ENCODE measurements around the gene ATE1. TPM values are rescaled to one million over a fixed set of nuclear protein-coding genes. Genes with fewer than 3 reads are reported as not detected.

ATE1 gene
- 13.9 to 25.2 TPM (median 19.7 TPM) in 5 replicates for total RNA-seq (2022; extraction: Qiagen RNA extraction; ENCODE audit: low read depth)

DNA sequence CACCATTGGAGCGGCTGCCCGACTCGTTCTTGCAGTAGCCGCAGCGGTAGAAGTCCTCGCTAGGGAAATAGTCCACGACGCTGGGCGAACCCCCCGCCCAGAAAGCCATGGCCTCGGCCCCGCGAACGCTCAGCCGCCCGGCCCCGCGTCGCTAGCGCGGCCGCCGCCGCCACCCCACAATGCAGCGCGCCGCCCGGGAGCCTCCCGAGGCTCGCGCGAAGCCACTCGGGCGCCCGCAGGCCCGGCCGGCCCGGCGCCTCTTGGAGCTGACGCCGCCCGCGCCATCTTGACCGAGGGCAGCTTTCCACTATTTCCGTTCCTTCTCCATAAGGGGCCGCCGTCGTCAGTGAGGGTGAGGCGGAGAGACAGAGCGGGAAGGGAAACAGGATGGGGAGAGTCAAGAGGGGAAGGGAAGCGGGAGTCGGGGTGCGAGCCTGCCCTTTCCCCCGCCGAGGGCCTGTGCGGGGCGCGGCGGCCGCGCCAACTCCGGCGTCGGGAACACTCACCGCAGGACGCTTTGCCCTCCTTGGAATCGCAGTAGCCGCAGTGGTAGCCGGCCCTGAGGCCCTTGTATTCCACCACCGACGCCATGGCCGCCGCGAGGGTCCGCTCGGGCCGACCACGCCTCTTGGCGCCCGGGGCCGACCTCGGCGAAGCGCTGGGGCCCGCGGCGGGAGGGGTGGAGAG, at the start of gene ATE1:
ATE1 (minus strand) TSS at position 191 of the 687 bp plus-strand sequence; CDS start at position 109, 82 bp downstream.

DNA sequence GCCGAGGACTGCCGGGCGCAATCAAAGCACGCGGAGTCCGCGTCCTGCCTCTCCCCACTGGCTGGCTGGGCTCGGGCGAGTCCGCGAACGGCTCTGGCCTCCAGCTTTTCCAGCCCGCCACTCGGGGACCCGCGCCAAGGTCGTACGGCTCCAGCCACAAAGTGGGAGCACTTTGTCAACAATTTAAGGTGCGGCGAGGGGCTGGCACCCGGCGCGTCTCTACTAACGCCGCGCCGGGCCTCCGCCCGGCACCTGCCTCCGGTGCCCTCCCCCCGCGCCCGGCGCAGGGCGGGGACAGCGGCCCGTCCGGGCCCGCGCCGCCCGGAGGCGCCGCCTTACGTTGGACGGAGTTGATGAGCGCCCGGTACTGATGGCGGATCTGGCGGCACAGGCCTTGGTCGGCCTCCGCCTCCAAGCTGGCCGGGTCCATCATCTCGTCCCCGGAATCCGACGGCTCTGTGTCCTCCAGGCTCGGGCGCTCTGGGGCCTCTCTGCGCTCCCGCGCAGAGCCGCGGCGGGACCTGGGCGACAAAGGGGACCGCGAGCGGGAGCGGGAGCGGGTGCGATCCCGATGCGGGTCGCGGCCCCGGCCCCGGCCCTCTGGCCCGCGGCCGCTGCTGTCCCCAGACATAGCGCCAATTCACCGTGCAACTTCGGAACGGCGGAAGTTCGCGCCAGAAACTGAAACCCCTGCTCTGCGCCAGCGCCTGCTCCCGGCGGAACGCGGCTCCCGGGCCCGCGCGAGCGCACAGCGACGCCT, 46.9 kb upstream of the ATE1 start, which contains the start of gene NSMCE4A:
NSMCE4A (minus strand) TSS at position 683 of the 760 bp plus-strand sequence; CDS start at position 631, 52 bp downstream.

Other genes with a start within 250 kb of the ATE1 start
- gene NSMCE4A, start 47.2 kb upstream of the ATE1 start, total RNA-seq (2022; extraction: Qiagen RNA extraction; ENCODE audit: low read depth), result 56.1 to 68.6 TPM (median 61.6 TPM) in 5 replicates
- 84.9 to 100 TPM (median 91.6 TPM) in 5 replicates for gene TACC2, start 61.1 kb upstream of the ATE1 start, total RNA-seq (2022; extraction: Qiagen RNA extraction; ENCODE audit: low read depth)